ENCODE results near the gene NVL.
"Not testable (repeated sequence)": the region's sequence is repeated elsewhere in the genome, so short reads cannot be mapped to it uniquely, and the experiment has no call there.

Gene NVL

DNA sequence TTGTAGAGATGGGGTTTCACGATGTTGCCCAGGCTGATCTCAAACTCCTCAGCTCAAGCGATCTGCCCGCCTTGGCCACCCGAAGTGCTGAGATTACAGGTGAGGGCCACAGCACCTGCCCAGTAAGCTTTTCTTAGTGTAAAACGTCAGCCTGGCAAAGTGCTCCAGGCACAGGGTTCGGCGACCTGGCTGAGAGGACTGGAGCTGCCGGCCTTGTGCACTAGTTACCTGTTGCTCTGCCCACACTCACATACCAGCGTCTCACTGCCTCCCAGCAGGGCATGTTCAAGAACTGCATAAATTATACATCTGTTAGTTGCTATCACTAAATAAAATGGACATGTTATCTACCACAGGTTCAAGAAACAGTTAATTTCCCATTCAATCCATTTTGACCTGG lies 91.8 kb downstream of the NVL start:
- no peak for DNase-seq (ENCODE audit: low read depth in 2 of 2, low spot score in 1 of 2)

DNA sequence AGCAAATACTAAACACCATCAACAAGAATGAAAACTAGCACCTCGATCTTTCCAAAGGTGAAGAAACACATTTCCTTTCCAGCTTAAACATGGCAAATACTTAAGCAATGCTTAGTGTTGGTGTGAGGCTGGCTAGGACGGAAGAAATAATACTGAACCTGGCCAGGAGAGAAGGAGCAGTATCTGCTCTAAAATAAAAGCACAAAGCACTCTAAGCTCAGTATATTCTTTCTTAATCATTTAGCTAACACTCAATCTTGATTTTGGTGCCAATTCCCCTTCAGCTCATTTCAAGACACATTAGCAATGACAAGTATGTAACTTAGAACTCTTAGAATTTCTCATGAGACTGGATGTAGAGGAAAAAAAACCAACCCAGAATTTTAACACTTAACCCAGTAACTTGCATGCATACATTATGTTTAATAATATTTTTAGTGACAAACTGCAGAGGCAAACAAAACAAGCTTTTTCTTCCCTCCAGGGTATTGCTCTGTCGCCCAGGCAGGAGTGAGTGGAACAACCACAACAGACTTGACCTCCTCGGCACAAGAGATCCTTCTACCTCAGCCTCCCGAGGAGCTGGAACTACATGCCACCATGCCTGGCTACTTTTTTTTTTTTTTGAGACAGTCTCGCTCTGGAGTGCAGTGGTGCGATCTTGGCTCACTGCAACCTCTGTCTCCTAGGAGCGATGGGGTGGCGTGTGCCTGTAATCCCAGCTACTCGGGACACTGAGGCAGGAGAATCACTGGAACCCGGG lies 92.7 kb downstream of the NVL start:
- DNase-seq (ENCODE audit: low read depth in 2 of 2, low spot score in 1 of 2) = no peak

DNA sequence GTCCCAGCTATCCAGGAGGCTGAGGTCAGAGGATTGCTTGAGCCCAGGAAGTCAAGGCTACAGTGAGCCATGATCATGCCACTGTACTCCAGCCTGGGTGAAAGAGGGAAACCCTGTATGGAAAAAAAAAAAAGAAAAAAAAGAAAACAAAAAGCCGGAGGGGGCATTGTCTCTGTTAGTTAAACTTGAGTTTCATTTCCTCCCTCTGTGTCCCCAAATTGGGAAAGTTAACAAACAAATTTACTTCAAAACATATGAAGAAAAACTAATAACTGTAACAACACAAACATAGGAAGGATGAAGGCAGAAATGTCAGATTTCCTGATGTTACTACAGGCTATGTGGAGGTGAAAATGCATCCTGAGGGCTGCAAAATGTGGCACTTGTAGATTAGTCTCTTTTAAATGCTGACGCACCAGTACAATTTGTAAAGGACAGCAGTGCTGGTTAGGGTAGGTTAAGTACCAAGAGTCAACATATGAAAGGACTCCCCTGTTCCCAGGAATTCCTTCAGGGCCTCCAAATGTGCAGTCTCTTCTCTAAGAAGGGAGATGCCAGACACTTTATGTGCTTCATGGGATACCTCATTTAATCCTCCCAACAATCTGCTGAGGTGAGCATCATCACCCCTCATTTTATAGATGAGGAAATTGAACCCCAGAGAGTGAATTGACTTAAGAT lies 94.0 kb downstream of the NVL start:
- DNase-seq (ENCODE audit: low read depth in 2 of 2, low spot score in 1 of 2) = no peak

DNA sequence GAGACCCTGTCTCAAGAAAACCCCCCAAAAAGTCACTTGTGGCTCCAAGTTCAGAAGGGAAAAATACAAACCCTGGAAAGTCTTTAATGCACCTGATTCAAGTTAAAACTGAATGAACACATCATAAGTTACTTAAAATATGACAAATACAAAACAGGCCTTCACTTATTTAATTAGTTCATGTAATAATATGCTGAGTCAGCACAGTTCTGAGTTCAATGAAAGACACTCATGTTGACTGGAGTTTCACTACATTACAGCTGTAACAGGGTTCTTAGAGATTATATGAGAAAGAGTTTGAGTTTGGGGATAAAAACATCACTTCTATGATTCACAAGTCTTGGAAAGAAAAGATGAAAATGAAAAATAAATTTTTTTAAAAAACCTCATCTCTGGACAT lies 96.0 kb downstream of the NVL start:
- DNase-seq (ENCODE audit: low read depth in 2 of 2, low spot score in 1 of 2) = no peak

DNA sequence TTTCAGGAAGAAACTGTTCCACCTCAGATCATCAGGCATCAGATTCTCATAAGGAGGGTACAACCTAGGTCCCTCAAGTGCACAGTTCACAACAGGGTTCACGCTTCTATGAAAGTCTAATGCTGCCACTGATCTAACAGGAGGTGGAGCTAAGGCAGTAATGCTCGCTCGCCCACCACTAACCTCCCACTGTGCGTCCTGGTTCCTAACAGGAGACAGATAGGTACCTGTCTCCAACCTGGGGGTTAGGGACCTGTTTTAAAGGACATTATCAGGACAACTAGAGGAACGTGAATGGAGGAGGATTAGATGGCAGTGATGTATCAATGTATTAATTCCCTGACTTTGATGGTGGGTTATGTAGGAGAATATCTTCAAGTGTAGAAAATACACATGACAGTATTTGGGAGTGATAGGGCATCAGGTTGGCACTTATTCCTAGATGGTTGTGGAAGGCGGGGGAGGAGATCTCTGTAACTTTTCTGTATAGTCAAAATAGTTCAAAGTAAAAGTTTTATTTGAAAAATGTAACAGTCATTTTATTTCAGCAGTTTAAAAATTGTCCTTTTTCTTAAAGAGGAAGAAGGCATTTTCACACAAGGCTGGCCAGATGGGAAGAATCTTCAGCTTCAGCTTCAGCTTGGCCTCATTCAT lies 103.0 kb downstream of the NVL start:
- DNase-seq (ENCODE audit: low read depth in 2 of 2, low spot score in 1 of 2) = no peak

DNA sequence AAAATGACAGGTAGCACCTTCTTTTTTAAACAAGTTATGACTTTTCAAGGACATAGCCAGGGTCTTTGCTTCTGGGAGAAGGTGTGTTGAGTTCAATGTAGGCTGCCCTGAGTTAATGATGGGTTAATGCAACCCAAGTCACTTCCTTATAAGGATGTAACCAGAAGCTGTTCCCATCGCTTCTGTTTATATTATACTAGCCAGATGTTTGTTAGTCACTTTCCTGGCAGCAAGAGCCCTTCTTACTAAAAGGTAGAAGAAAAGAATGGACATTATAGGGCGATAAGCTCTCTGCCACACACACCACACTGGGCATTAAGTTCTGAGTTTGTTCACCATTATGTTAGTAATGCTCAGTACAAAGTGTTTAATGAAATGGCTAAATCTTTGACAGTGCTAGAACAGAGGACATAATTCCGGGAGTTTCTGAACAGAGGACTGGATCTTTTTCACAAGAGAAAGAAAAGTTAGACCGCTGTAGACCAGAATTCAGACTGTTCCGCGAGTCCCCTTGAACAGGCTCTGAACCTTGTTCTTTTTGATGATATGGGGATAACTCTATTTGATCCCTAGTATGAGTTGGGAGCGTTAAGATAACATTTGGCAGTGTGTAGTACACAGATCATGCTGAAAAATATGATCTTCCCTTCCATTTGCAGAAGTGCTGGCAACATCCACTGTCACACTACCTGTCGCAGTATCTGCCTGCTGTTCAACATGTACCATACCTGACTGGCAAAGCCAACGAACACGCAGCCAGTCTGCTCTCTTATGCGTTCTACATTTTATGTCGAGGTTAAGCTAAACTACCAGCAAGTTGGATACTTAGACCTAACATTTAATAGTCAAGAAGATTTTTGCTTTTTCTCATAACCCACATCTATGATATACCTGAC lies 105.9 kb downstream of the NVL start:
- no peak for DNase-seq (ENCODE audit: low read depth in 2 of 2, low spot score in 1 of 2)

DNA sequence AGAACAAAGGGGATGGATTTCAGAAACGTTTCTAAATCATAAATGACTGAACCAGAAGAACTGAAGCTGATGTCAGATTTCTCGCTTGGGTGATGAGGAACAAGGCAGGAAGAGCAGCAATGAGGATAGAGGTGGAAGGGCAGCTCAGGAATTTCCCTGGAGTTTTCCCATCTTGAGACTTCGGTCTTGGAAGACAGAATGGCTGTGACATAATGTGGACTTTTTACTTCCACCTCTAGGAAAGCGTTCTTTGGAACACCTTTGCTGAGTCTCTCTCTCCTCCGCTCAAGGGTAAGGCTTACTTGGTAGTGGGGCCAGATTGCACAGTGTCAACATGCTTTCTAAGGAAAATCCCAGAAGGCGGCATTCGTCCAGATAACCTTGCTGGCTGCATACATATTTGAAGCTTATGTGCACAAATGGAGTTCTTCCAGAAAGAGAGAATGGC lies 110.3 kb downstream of the NVL start:
- no peak for DNase-seq (ENCODE audit: low read depth in 2 of 2, low spot score in 1 of 2)

DNA sequence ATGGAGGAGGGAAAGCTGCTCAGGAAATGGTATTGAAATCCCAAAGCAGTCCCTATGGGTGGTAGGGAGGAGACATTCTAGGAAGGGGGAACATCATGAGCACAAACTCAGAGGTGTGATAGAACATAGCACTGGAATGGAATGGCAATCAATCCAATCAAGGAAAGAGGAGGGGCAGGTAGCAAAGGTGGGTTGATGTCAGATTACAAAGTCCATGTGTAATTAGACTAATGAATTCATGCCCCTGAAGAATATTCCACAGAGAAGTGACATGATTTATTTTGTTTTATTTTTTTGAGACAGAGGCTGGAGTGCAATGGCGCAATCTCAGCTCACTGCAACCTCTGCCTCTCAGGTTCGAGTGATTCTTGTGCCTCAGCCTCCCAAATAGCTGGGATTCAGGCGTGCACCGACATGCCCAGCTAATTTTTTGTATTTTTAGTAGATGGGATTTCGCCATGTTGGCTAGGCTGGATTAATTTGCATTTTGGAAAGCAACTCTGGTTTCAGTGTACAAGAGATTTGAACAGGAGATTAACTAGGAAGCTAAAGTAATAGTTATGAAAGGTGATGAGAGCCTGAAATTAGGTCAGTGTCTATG lies 110.9 kb downstream of the NVL start:
- no peak for DNase-seq (ENCODE audit: low read depth in 2 of 2, low spot score in 1 of 2)

DNA sequence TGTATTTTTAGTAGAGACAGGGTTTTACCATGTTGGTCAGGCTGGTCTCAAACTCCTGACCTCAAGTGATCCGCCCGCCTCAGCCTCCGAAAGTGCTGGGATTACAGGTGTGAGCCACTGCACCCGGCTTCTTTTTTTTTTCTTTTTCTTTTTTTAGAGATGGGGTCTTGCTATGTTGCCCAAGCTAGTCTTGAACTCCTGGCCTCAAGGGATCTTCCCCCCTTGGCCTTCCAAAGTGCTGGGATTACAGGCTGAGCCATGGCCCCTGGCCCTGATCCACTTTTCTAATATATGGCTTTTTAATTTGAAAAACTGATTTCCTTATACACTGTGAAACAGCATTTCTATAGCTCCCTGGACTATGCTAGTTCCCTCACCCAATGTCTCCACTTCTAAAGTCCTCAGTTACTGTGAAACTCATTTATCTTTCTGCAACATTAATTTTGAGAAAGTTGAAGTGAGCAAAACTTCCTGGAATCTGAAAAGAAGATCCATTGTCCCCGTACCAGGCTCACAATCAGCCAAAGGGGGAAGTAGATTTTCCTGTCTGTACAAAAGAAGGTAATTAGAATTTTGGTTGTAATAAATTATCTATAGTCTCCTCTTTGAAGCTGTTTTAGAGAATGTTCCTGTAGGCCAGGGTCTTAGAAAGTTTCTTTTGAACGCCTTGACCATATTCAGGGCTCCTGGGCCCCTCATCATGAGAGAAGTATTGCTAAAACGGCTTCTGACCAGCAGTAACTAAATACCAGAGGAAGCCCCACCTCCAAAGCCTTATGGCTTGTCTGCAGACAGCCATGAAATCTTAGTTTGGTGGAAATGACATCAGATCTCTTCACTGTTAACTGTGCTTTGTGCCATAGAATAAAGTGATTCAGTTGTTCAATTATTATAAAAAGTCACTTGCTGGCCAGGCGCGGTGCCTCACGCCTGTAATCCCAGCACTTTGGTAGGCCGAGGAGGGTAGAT lies 112.0 kb downstream of the NVL start:
- DNase-seq (ENCODE audit: low read depth in 2 of 2, low spot score in 1 of 2) = no peak

DNA sequence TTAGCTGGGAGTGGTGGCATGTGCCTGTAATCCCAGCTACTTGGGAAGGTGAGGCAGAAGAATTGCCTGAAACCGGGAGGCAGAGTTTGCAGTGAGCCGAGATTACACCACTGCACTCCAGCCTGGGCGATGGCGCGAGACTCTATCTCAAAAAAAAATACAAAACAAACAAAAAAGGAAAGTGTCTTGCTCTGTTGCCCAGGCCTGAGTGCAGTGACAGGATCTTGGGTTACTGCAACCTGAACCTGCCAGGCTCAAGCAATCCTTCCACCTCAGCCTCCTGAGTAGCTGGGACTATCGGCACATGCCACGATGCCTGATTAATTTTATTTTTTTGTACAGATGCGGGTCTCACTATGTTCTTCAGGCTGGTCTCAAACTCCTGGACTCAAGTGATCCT lies 113.6 kb downstream of the NVL start:
- no peak for DNase-seq (ENCODE audit: low read depth in 2 of 2, low spot score in 1 of 2)

DNA sequence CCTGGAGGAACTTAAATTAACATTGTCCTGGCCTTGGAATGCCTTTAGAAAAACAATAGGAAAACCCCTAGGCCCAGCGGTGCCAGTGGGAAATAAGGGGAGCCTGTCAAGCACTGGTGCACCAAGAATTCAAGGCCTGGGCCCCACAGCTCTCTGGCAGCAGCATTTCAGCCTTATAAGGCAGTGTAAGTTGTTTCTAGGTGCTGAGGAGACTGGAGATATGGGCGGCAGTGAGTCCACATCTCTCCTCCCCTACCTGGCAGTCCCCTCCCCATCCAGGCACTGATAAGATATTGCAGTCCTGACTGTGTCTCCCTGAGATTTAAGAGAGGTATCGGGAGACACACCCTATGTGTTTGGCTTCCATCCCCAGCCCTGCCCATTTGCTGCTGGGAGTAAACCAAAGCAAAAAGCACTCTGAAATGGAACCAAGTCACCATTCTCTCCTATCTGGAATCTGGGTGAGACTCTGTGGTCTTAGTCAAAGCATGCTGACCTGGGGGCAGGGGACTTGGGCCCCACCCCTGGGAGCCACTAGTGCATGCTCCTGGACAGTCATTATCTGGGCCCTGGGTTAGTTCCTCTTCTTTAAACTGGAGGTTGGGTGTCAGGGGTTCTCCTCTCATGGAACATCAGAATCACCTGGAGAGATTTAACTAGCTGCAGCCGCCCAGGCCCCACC lies 116.4 kb downstream of the NVL start:
- DNase-seq (ENCODE audit: low read depth in 2 of 2, low spot score in 1 of 2) = no peak

DNA sequence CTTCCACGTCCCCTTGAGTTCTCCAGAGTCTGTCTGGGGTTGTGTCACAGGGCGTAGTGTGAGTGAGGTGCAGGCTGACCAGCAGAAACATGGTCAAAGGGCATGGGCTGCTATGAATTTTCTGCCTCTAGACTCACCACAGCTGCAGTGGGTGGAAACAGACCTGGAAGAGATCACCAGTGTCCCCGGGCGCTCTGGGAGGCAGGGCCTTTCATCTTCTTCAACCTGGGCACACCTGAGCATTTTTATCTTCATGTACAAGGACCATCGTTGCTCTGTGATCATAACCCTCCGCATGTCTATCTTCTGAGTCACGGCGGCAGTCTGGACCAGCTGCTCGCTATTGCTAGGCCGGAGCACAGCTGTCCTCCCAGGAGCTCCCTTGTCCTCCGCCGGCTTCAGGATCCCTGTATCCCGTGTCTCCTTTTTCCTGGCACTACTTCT lies 117.3 kb downstream of the NVL start:
- no peak for DNase-seq (ENCODE audit: low read depth in 2 of 2, low spot score in 1 of 2)

DNA sequence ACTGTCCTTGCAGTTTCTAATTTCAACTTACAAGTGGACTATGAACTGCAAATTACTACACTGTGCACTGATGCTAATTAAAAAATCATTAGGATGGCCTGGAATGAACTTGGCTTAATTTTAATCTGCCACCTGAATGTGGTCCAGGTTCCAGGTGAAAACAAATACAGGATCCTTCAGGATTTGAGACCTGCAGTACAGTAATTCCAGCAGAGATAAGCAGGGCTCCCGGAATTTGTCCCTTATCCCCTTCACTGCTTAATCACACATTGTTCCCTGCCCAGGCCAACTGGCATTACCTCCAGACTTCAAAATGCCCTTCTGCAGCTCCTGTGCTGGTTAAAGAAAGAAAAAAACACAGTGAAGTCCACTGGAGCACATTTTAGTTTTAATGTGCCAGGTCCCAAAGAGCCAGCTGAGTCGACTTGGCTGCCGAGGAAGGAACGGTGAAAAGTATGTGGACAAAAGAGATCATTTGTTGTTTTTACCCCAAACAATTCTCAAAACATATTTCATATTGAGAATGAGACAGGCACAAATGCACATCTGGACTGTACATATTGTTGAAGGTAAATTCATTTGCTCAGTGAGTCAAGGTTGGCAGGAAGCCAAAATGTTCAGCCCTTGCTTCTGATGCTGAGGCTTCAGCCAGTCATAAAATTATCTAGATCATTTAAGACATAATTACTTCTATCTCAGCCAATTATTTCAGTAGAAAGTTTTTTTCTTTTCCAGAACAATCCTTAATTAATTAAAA lies 118.6 kb downstream of the NVL start:
- DNase-seq (ENCODE audit: low read depth in 2 of 2, low spot score in 1 of 2) = no peak

DNA sequence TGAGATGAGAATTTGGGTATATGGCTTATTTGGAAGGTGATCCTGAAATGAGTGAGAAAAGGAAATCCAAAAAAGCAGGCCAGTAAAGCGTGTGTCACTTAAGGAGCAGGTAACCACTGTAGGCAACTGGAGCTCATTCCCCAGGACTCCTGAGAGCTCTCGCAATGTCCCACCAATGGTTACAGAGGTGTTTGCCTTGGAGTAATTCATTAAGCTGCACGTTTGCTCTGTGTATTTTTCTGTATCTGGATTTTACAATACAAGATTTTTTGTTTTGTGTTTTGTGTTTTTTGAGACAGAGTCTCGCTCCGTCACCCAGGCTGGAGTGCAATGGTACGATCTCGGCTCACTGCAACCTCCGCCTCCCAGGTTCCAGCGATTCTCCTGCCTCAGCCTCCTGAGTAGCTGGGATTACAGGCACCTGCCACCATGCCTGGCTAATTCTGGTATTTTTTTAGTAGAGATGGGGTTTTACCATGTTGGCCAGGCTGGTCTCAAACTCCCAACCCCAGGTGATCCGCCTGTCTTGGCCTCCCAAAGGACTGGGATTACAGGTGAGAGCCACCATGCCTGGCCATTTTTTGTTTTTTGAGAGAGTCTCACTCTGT lies 123.9 kb downstream of the NVL start:
- DNase-seq (ENCODE audit: low read depth in 2 of 2, low spot score in 1 of 2) = not testable (repeated sequence)

DNA sequence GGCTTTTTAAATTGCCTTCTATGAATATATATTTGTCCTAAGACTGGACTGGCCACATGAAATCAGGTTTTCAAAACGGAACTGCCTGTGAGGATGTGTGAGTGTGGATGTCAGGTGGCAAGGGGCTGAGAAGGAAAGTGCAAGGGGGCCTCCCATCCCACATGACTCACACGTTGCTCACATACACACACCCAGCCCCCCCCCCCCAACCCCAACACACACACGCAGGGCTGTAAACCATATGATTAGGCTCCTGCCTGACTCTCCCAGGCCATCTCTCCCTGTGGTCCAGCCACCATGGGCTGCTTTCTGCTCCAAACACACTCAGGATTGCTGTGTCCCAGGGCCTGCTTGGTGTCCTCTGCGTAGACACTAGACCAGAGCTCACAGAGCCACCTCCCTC lies 124.5 kb downstream of the NVL start:
- DNase-seq (ENCODE audit: low read depth in 2 of 2, low spot score in 1 of 2) = no peak

DNA sequence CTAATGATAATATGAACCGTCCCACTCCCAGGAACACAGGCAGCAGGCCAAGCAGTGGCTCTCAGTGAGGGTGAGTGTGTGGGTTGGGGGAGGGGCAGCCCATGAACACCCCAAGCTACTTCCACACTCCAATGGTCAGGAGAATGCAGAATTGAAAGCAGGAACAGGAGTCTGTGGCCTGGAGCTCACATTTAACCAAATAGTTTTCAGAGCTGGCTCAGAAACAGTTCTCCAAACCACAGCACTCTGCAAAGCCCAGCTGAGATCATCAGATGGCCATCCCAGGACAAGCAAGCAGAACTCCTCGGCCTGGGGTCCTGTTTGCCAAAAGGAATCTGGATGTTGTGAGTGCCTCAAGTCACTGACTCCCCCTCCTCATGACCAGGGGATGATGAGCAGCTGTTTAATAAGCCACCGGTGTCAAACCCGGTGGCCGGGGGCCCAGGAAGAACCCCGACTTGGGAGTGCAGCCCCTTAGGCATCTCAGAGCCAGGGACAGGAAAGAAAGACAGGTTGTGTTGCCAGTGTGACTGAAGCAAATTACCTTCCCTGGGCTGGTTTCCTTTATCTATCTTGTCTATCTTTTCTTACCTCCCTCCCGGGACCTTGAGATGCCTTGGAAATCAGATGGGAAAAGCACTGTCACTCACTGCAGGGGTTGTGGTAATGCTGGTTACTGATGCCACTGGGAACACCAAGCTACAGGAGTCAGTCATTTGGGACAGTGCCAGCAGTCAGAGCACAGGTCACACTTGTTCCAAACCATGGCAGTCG lies 126.5 kb downstream of the NVL start:
- DNase-seq (ENCODE audit: low read depth in 2 of 2, low spot score in 1 of 2) = no peak

DNA sequence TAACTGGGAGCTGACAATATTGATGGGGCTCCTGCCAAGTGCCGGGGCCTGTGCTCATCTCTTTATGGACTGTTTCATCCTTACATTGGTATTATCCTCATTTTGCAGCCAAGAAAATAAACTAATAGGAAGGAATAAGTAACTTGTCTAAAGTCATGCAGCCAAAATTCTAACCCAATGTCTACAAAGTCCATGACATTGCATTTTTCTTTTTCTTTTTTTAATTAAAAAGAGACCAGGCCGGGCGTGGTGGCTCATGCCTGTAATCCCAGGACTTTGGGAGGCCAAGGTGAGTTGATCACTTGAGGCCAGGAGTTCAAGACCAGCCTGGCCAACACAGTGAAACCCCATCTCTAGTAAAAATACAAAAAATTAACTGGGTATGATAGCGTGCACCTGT lies 128.1 kb downstream of the NVL start:
- no peak for DNase-seq (ENCODE audit: low read depth in 2 of 2, low spot score in 1 of 2)

Measured in stimulated activated CD8-positive, alpha-beta memory T cell treated with anti-CD3 and anti-CD28 coated beads, Interleukin-4, amount 100 ng/mL, for 1 hour (primary cell).